HL-60 (cell line): Measurements from ENCODE around the gene CEP85.

Experiments
- DNase-seq, 2 experiments: peaks; one replicate each; pipeline ENCODE4 v3.0.0-alpha.2; 2010 to 2020; ENCODE audit warnings: low read depth in 1 of 2, low spot score in 1 of 2
- H3K27ac ChIP-seq: fragments of 250-450 bp; sonication (Bioruptor Pico); replicated peaks from 2 replicates; pipeline ENCODE4 v1.5.1; 2020; ENCODE audit warnings: mild to moderate bottlenecking, moderate library complexity
- H3K27me3 ChIP-seq: fragments of 250-450 bp; sonication (Bioruptor Pico); 2 replicates; pipeline ENCODE4 v1.5.1; 2021; ENCODE audit warnings: mild to moderate bottlenecking, moderate library complexity; ENCODE audit not compliant: insufficient read depth, poor library complexity, severe bottlenecking
- H3K4me3 ChIP-seq: replicated peaks from 2 replicates; pipeline ENCODE4 v1.5.1; 2011; ENCODE audit warnings: mild to moderate bottlenecking, control low read depth, low read length; ENCODE audit not compliant: insufficient read depth
- GABPA ChIP-seq: IDR thresholded peaks from 2 replicates; pipeline ENCODE4 v1.6.1; 2012; ENCODE audit warnings: low read depth
- POLR2AphosphoS5 ChIP-seq: IDR thresholded peaks from 2 replicates; pipeline ENCODE4 v1.6.1; 2012; ENCODE audit warnings: low read depth
- SPI1 ChIP-seq: IDR thresholded peaks from 2 replicates; pipeline ENCODE4 v1.6.1; 2012; ENCODE audit warnings: low read depth, mild to moderate bottlenecking, borderline replicate concordance
- TF ChIP-seq, protein P1 (sequence below): IDR thresholded peaks from one replicate; pipeline ENCODE4 v1.5.1; 2011; ENCODE audit warnings: low read length, control low read depth, inconsistent platforms; ENCODE audit not compliant: insufficient read depth
- TF ChIP-seq, protein P2 (sequence below): IDR thresholded peaks from 2 replicates; pipeline ENCODE4 v1.6.1; 2012; ENCODE audit warnings: low read depth; ENCODE audit not compliant: insufficient replicate concordance

The CEP85 gene

GRCh38 chr1:26203642-26204318, 30.2 kb upstream of the CEP85 start:
- no peak overlapping the region for H3K27ac ChIP-seq
- DNase-seq = no peak
- H3K4me3 ChIP-seq = no peak overlapping the region
- no peaks in the 10 kb centered on the region for H3K27me3 ChIP-seq
- TF ChIP-seq SPI1 = no peak
- TF ChIP-seq POLR2AphosphoS5 = no peak
- TF ChIP-seq GABPA = no peak
- TF ChIP-seq, protein P1, sequence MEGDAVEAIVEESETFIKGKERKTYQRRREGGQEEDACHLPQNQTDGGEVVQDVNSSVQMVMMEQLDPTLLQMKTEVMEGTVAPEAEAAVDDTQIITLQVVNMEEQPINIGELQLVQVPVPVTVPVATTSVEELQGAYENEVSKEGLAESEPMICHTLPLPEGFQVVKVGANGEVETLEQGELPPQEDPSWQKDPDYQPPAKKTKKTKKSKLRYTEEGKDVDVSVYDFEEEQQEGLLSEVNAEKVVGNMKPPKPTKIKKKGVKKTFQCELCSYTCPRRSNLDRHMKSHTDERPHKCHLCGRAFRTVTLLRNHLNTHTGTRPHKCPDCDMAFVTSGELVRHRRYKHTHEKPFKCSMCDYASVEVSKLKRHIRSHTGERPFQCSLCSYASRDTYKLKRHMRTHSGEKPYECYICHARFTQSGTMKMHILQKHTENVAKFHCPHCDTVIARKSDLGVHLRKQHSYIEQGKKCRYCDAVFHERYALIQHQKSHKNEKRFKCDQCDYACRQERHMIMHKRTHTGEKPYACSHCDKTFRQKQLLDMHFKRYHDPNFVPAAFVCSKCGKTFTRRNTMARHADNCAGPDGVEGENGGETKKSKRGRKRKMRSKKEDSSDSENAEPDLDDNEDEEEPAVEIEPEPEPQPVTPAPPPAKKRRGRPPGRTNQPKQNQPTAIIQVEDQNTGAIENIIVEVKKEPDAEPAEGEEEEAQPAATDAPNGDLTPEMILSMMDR = no peak
- TF ChIP-seq, protein P2, sequence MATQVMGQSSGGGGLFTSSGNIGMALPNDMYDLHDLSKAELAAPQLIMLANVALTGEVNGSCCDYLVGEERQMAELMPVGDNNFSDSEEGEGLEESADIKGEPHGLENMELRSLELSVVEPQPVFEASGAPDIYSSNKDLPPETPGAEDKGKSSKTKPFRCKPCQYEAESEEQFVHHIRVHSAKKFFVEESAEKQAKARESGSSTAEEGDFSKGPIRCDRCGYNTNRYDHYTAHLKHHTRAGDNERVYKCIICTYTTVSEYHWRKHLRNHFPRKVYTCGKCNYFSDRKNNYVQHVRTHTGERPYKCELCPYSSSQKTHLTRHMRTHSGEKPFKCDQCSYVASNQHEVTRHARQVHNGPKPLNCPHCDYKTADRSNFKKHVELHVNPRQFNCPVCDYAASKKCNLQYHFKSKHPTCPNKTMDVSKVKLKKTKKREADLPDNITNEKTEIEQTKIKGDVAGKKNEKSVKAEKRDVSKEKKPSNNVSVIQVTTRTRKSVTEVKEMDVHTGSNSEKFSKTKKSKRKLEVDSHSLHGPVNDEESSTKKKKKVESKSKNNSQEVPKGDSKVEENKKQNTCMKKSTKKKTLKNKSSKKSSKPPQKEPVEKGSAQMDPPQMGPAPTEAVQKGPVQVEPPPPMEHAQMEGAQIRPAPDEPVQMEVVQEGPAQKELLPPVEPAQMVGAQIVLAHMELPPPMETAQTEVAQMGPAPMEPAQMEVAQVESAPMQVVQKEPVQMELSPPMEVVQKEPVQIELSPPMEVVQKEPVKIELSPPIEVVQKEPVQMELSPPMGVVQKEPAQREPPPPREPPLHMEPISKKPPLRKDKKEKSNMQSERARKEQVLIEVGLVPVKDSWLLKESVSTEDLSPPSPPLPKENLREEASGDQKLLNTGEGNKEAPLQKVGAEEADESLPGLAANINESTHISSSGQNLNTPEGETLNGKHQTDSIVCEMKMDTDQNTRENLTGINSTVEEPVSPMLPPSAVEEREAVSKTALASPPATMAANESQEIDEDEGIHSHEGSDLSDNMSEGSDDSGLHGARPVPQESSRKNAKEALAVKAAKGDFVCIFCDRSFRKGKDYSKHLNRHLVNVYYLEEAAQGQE = no peak

- H3K27ac ChIP-seq = no peak overlapping the region
- H3K4me3 ChIP-seq = no peak overlapping the region
- H3K27me3 ChIP-seq = no peaks in the 10 kb centered on the region
- TF ChIP-seq GABPA (no peak), SPI1 (no peak), POLR2AphosphoS5 (no peak)
- TF ChIP-seq, protein P2 = no peak
- TF ChIP-seq, protein P1 = no peak
- DNase-seq = no peak
These were observed 23.7 kb upstream of the CEP85 start for GRCh38 chr1:26210147-26210870.

GRCh38 chr1:26212726-26213125, 21.3 kb upstream of the CEP85 start:
- DNase-seq = no peak
- Histone ChIP-seq H3K4me3 (no peak overlapping the region), H3K27me3 (no peaks in the 10 kb centered on the region), H3K27ac (no peak overlapping the region)
- no peak for TF ChIP-seq SPI1
- TF ChIP-seq, protein P1 = no peak
- TF ChIP-seq, protein P2 = no peak
- no peak for TF ChIP-seq POLR2AphosphoS5
- TF ChIP-seq GABPA = no peak
